Parathyroid adenoma (tissue), 2 donors: ENCODE measurements around the gene TBC1D16.

Experiments
- H2AFZ ChIP-seq: fragments of 300-600 bp; sonication (generic); one replicate; pipeline ENCODE4 v1.7.0; 2017; ENCODE audit warnings: antibody characterized with exemption, mild to moderate bottlenecking
- H3K27ac ChIP-seq: fragments of 300-600 bp; sonication (generic); one replicate; pipeline ENCODE4 v1.7.0; 2017
- H3K27me3 ChIP-seq: fragments of 300-600 bp; sonication (generic); one replicate; pipeline ENCODE4 v1.7.0; 2017; ENCODE audit warnings: low read length; ENCODE audit not compliant: control insufficient read depth, insufficient read depth
- H3K36me3 ChIP-seq: fragments of 300-600 bp; sonication (generic); one replicate; pipeline ENCODE4 v1.7.0; 2017; ENCODE audit warnings: low read length; ENCODE audit not compliant: control insufficient read depth, insufficient read depth
- H3K4me1 ChIP-seq: fragments of 300-600 bp; sonication (generic); one replicate; pipeline ENCODE4 v1.7.0; 2017; ENCODE audit warnings: control low read depth
- H3K4me2 ChIP-seq: fragments of 300-600 bp; sonication (generic); one replicate; pipeline ENCODE4 v1.7.0; 2017; ENCODE audit warnings: low read length
- H3K4me3 ChIP-seq: fragments of 300-600 bp; sonication (generic); one replicate; pipeline ENCODE4 v1.7.0; 2017; ENCODE audit warnings: low read depth, low read length
- H3K79me2 ChIP-seq: fragments of 300-600 bp; sonication (generic); one replicate; pipeline ENCODE4 v1.7.0; 2017; ENCODE audit warnings: control low read depth
- H3K9ac ChIP-seq: fragments of 300-600 bp; sonication (generic); one replicate; pipeline ENCODE4 v1.7.0; 2017; ENCODE audit warnings: mild to moderate bottlenecking
- H3K9me3 ChIP-seq: fragments of 300-600 bp; sonication (generic); one replicate; pipeline ENCODE4 v1.7.0; 2017; ENCODE audit warnings: low read length; ENCODE audit not compliant: control insufficient read depth
- TF ChIP-seq, protein P1 (sequence below): fragments of 300-600 bp; sonication (generic); IDR thresholded peaks from one replicate; pipeline ENCODE4 v1.7.0; 2017; ENCODE audit warnings: antibody characterized with exemption, mild to moderate bottlenecking
- donor health status: primary hyperparathyroidism.

Gene TBC1D16

DNA sequence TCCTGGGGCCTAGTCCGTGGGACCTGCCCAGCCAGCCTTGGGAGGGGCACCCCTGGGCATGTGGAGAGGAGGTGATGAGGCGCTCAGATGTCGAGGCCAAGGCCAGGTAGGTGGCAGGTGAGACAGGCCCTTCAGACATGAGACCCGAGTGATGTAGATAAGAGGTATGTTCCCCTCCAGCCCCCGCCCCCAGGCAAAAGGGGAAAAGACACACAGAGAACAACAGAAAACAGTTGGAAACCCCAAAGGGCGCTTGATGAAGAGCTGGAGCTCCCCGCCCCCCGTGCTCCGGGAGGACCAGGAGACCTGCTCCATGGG is 101.1 kb downstream of the TBC1D16 start:
- Histone ChIP-seq H2AFZ (no peak overlapping the region), H3K4me1 (no peaks in the 10 kb centered on the region), H3K36me3 (no peaks in the 10 kb centered on the region), H3K4me2 (no peak overlapping the region), H3K9me3 (no peaks in the 10 kb centered on the region), H3K9ac (no peak overlapping the region), H3K79me2 (no peaks in the 10 kb centered on the region), H3K27me3 (no peaks in the 10 kb centered on the region), H3K4me3 (no peak overlapping the region), H3K27ac (no peak overlapping the region)
- TF ChIP-seq, protein P1, sequence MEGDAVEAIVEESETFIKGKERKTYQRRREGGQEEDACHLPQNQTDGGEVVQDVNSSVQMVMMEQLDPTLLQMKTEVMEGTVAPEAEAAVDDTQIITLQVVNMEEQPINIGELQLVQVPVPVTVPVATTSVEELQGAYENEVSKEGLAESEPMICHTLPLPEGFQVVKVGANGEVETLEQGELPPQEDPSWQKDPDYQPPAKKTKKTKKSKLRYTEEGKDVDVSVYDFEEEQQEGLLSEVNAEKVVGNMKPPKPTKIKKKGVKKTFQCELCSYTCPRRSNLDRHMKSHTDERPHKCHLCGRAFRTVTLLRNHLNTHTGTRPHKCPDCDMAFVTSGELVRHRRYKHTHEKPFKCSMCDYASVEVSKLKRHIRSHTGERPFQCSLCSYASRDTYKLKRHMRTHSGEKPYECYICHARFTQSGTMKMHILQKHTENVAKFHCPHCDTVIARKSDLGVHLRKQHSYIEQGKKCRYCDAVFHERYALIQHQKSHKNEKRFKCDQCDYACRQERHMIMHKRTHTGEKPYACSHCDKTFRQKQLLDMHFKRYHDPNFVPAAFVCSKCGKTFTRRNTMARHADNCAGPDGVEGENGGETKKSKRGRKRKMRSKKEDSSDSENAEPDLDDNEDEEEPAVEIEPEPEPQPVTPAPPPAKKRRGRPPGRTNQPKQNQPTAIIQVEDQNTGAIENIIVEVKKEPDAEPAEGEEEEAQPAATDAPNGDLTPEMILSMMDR = no peak

DNA sequence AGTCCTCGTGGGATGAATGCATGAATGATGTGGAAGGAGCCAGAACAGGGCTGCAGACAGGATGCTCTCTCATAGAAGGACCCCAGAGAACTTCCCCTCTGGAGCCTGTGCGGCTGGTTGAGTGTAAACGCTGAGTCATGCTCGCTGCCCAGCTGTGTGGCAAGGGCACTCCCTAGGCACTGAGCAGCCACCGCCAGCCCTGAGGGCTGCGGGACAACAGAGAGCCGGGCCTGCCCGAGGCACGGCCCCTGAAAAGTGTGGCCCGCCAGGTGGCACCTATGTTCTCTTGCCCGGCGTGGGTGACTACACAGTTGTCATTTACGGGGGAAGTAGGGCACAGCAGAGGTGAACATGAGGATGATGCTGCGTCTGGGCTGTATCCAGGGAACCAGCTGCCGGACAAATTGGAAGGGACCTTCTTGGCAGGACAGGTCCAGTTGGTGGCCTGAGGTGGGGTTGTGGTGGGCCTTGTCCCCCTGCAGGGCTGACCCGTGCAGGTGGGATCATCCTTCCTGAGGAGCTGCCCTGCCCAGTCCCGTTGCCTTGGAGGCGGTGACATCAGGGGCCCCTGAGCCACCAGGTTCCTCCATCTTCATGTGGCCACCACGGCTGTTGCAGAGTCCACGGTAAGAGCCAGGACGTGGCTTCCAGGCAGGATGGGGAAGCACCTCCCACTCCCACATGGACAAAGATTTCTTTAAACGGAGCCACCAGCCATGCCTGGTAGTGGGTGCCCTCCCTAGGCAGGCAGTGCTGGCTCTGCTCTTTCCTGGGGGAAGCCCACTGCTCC is 101.6 kb downstream of the TBC1D16 start:
- no peaks in the 10 kb centered on the region for H3K79me2 ChIP-seq
- no peak overlapping the region for H2AFZ ChIP-seq
- no peak overlapping the region for H3K27ac ChIP-seq
- H3K9me3 ChIP-seq = no peaks in the 10 kb centered on the region
- no peak overlapping the region for H3K9ac ChIP-seq
- TF ChIP-seq, protein P1 = no peak
- no peak overlapping the region for H3K4me2 ChIP-seq
- H3K4me1 ChIP-seq = no peaks in the 10 kb centered on the region
- no peak overlapping the region for H3K4me3 ChIP-seq
- peaks cover 3% of the 10 kb centered on the region for H3K27me3 ChIP-seq
- no peaks in the 10 kb centered on the region for H3K36me3 ChIP-seq

DNA sequence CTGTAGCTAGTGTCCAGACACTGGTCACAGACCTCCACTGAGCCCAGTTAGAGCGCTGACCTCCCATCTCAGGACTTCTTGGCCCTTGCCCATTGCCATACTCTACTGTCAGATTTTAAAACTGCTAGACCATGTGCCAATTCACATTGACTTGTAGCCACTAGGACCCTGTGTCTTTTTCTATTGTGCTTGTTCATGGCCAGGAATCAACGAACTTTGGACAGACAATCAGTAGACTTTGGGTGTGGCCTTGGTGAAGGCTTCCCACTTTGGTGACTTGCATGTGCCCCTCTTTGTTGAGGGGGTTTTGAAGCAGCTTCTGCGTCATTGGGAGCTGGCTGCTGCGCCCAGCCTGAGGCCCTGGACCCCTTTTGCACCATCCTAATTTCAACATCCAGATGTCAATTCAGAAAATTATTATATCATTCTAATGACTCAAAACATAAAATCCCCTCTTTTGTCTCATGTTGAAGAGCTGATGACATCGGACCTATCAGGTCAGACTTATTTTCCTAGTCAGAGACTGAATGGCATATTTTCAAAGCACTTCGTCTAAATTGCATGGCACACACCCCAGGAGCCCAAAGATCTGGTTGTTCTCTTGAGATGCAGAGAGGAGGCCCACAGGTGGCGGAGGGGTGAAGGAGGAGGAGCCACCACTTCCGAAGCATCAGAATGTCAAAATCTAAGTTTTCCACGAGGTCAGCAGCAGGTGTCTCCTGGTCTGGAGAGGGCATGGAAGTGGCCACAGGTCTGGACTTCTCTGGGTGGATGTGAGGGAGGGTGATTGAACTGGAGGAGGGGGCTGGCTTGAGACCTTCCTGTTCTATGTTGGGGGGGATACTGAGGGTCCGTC is 103.0 kb downstream of the TBC1D16 start:
- H3K27me3 ChIP-seq = peaks cover 3% of the 10 kb centered on the region
- no peak overlapping the region for H3K9ac ChIP-seq
- H3K27ac ChIP-seq = no peak overlapping the region
- H3K4me3 ChIP-seq = no peak overlapping the region
- H2AFZ ChIP-seq = no peak overlapping the region
- H3K36me3 ChIP-seq = no peaks in the 10 kb centered on the region
- H3K4me2 ChIP-seq = no peak overlapping the region
- TF ChIP-seq, protein P1 = no peak
- H3K79me2 ChIP-seq = no peaks in the 10 kb centered on the region
- no peaks in the 10 kb centered on the region for H3K9me3 ChIP-seq
- no peaks in the 10 kb centered on the region for H3K4me1 ChIP-seq

DNA sequence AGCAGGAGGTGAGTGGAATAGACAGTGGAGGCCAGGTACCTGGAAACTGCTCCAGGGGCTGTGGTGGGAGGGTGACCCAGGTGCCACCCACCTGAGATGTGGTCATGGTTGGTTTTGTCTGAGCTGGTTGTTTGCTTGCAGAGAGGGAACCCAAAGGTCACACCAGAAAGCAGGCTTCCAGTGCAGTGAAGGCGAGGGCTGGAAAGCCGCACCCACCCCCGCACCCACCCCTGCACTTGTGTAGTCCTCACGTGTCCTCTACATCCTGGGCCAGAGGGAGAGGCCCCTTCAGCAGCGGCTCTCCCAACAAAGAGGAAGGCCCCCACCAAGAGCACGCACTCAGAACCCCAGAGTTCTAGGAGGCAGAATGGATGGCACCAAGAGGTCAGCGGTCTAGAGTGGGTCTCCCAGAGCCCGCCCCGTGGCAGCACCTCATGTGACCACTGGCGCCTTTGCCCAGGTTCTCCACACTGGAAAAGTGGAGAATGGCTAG is 103.8 kb downstream of the TBC1D16 start:
- Histone ChIP-seq H3K4me3 (no peak overlapping the region), H3K27me3 (peaks cover 3% of the 10 kb centered on the region), H3K9me3 (no peaks in the 10 kb centered on the region), H3K27ac (no peak overlapping the region), H3K4me1 (no peaks in the 10 kb centered on the region), H3K4me2 (no peak overlapping the region), H3K36me3 (no peaks in the 10 kb centered on the region), H3K79me2 (no peaks in the 10 kb centered on the region), H3K9ac (no peak overlapping the region), H2AFZ (no peak overlapping the region)
- TF ChIP-seq, protein P1 = no peak
